Measurements from ENCODE around the gene ROMO1. TPM values are rescaled to one million over a fixed set of nuclear protein-coding genes. Genes with fewer than 3 reads are reported as not detected.

ROMO1 gene
- total and polyA plus RNA-seq, 2 experiments from 2014 or later = 152 to 881 TPM

DNA sequence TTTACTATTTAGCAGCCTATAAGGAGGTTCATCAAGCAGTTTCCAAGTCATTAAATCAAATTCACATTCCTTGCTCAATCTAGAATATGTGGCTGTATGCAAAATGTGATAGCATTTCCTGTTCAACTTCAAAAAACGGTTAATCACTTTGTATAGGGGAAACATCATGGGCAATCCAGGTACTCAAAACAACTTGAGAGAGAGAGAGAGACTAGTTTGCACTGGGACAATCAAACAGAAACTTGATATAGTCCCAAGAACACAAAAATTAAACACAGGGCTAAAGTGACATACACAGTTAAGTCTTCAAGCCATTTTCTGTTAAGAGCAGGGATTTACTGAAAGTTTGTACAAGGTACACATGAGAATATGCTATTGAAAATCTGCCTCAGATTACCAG, 41.9 kb upstream of the ROMO1 start:
- Histone ChIP-seq H3F3A (replicated peaks; ENCODE audit: low read depth) (0 out of 2 replicates have a peak, but pooled peaks cover 5% of the 10 kb centered on the region), H4K20me1 (replicated peaks; ENCODE audit: insufficient read depth) (peaks cover 94% of the 10 kb centered on the region), H3K27ac (ENCODE audit: low read depth) (no peak overlapping the region), H3K36me3 (ENCODE audit: insufficient read depth) (peaks cover 11% of the 10 kb centered on the region; the same call in 1 of the 2 replicates), H2AFZ (no peak overlapping the region), H3K4me2 (no peak overlapping the region), H3K9me2 (ENCODE audit: insufficient read depth) (no peaks in the 10 kb centered on the region), H3K4me1 (ENCODE audit: insufficient read depth) (peaks cover 37% of the 10 kb centered on the region), H3K79me2 (replicated peaks; ENCODE audit: insufficient read depth) (peaks cover 100% of the 10 kb centered on the region), H3K4me3 (no peak overlapping the region), H3K27me3 (ENCODE audit: insufficient read depth) (no peaks in the 10 kb centered on the region)
- TF ChIP-seq NANOG (IDR thresholded peaks at IDR 0.05; ENCODE audit: borderline replicate concordance) (no peak), ZNF462 (CRISPR knock-in tag; IDR thresholded peaks at IDR 0.05) (no peak), ZNF331 (CRISPR knock-in tag; IDR thresholded peaks at IDR 0.05; ENCODE audit: low read depth) (no peak), EZH2phosphoT487 (IDR thresholded peaks at IDR 0.05; ENCODE audit: unreplicated experiment) (no peak), CREB1 (CRISPR knock-in tag; IDR thresholded peaks at IDR 0.05; ENCODE audit: low read depth) (no peak), POLR2AphosphoS5 (IDR thresholded peaks at IDR 0.05; ENCODE audit: low read depth) (no peak), EZH2 (IDR thresholded peaks at IDR 0.05; ENCODE audit: low read depth, unreplicated experiment) (no peak), ZNF114 (CRISPR knock-in tag; IDR thresholded peaks at IDR 0.05) (no peak), STAT1 (IDR thresholded peaks at IDR 0.05; ENCODE audit: unreplicated experiment) (no peak), JUNB (IDR thresholded peaks at IDR 0.05; ENCODE audit: unreplicated experiment) (no peak)
- TF ChIP-seq, protein P1, sequence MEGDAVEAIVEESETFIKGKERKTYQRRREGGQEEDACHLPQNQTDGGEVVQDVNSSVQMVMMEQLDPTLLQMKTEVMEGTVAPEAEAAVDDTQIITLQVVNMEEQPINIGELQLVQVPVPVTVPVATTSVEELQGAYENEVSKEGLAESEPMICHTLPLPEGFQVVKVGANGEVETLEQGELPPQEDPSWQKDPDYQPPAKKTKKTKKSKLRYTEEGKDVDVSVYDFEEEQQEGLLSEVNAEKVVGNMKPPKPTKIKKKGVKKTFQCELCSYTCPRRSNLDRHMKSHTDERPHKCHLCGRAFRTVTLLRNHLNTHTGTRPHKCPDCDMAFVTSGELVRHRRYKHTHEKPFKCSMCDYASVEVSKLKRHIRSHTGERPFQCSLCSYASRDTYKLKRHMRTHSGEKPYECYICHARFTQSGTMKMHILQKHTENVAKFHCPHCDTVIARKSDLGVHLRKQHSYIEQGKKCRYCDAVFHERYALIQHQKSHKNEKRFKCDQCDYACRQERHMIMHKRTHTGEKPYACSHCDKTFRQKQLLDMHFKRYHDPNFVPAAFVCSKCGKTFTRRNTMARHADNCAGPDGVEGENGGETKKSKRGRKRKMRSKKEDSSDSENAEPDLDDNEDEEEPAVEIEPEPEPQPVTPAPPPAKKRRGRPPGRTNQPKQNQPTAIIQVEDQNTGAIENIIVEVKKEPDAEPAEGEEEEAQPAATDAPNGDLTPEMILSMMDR (conservative IDR thresholded peaks at IDR 0.05; ENCODE audit: low read depth in 2 of 2) = no peak
- TF ChIP-seq, protein P2, sequence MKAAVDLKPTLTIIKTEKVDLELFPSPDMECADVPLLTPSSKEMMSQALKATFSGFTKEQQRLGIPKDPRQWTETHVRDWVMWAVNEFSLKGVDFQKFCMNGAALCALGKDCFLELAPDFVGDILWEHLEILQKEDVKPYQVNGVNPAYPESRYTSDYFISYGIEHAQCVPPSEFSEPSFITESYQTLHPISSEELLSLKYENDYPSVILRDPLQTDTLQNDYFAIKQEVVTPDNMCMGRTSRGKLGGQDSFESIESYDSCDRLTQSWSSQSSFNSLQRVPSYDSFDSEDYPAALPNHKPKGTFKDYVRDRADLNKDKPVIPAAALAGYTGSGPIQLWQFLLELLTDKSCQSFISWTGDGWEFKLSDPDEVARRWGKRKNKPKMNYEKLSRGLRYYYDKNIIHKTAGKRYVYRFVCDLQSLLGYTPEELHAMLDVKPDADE (IDR thresholded peaks at IDR 0.05) = no peak
- TF ChIP-seq, protein P3, sequence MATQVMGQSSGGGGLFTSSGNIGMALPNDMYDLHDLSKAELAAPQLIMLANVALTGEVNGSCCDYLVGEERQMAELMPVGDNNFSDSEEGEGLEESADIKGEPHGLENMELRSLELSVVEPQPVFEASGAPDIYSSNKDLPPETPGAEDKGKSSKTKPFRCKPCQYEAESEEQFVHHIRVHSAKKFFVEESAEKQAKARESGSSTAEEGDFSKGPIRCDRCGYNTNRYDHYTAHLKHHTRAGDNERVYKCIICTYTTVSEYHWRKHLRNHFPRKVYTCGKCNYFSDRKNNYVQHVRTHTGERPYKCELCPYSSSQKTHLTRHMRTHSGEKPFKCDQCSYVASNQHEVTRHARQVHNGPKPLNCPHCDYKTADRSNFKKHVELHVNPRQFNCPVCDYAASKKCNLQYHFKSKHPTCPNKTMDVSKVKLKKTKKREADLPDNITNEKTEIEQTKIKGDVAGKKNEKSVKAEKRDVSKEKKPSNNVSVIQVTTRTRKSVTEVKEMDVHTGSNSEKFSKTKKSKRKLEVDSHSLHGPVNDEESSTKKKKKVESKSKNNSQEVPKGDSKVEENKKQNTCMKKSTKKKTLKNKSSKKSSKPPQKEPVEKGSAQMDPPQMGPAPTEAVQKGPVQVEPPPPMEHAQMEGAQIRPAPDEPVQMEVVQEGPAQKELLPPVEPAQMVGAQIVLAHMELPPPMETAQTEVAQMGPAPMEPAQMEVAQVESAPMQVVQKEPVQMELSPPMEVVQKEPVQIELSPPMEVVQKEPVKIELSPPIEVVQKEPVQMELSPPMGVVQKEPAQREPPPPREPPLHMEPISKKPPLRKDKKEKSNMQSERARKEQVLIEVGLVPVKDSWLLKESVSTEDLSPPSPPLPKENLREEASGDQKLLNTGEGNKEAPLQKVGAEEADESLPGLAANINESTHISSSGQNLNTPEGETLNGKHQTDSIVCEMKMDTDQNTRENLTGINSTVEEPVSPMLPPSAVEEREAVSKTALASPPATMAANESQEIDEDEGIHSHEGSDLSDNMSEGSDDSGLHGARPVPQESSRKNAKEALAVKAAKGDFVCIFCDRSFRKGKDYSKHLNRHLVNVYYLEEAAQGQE (IDR thresholded peaks at IDR 0.05; ENCODE audit: unreplicated experiment) = no peak
- peaks cover 8% of the 10 kb centered on the region; the same call in 2 of the 3 replicates for H3K36me3 Mint-ChIP-seq (ENCODE audit: low read depth)
- no peaks in the 10 kb centered on the region for H3K9me3 Mint-ChIP-seq
- ATAC-seq (no peak), DNase-seq (ENCODE audit: low spot score) (no peak)
- H3K4me3 Mint-ChIP-seq = no peak overlapping the region
- peaks cover 29% of the 10 kb centered on the region; the same call in 2 of the 3 replicates for H3K4me1 Mint-ChIP-seq
- H3K27me3 Mint-ChIP-seq (ENCODE audit: insufficient read depth, low read depth, poor library complexity) = no peaks in the 10 kb centered on the region
- H3K27ac Mint-ChIP-seq = no peak overlapping the region

All from GM23338 (cell line).